Ishikawa (cell line): ENCODE data around the gene PER3.

Experiments
- CEBPB ChIP-seq: IDR thresholded peaks from 2 replicates; pipeline ENCODE4 v1.6.1; 2012
- CREB1 ChIP-seq: IDR thresholded peaks from 2 replicates; pipeline ENCODE4 v1.6.1; 2012; ENCODE audit warnings: low read depth
- EGR1 ChIP-seq: IDR thresholded peaks from 2 replicates; pipeline ENCODE4 v1.6.1; 2012
- EP300 ChIP-seq: IDR thresholded peaks from 2 replicates; pipeline ENCODE4 v1.6.1; 2012; ENCODE audit warnings: borderline replicate concordance
- FOXM1 ChIP-seq: IDR thresholded peaks from 2 replicates; pipeline ENCODE4 v1.6.1; 2012; ENCODE audit warnings: low read depth, borderline replicate concordance
- MAX ChIP-seq: IDR thresholded peaks from 2 replicates; pipeline ENCODE4 v1.6.1; 2012
- NFIC ChIP-seq: IDR thresholded peaks from 2 replicates; pipeline ENCODE4 v1.6.1; 2012
- RAD21 ChIP-seq: IDR thresholded peaks from 2 replicates; pipeline ENCODE4 v1.6.1; 2012; ENCODE audit warnings: low read depth
- REST ChIP-seq: IDR thresholded peaks from 2 replicates; pipeline ENCODE4 v1.6.1; 2012; ENCODE audit warnings: low read depth, mild to moderate bottlenecking
- TAF1 ChIP-seq: IDR thresholded peaks from 2 replicates; pipeline ENCODE4 v1.6.1; 2012; ENCODE audit warnings: low read depth, mild to moderate bottlenecking
- TCF12 ChIP-seq: IDR thresholded peaks from 2 replicates; pipeline ENCODE4 v1.6.1; 2012; ENCODE audit warnings: low read depth
- TEAD4 ChIP-seq: IDR thresholded peaks from 2 replicates; pipeline ENCODE4 v1.6.1; 2012
- USF1 ChIP-seq: IDR thresholded peaks from 2 replicates; pipeline ENCODE4 v1.6.1; 2012
- YY1 ChIP-seq: IDR thresholded peaks from 2 replicates; pipeline ENCODE4 v1.6.1; 2012; ENCODE audit warnings: low read depth
- ZBTB7A ChIP-seq: IDR thresholded peaks from 2 replicates; pipeline ENCODE4 v1.6.1; 2012; ENCODE audit warnings: low read depth

PER3 gene

GRCh38 chr1:7754234-7754633 lies 29.9 kb upstream of the PER3 start:
- TF ChIP-seq ZBTB7A (no peak), CEBPB (no peak), NFIC (no peak), YY1 (no peak), CREB1 (no peak), EGR1 (no peak), TEAD4 (no peak), TCF12 (no peak), EP300 (no peak), RAD21 (no peak), TAF1 (no peak)

- no peak for TF ChIP-seq MAX
- TF ChIP-seq USF1: no peak
- TF ChIP-seq YY1: no peak
- TF ChIP-seq NFIC: no peak
- no peak for TF ChIP-seq TEAD4
- no peak for TF ChIP-seq CREB1
- no peak for TF ChIP-seq FOXM1
- no peak for TF ChIP-seq CEBPB
These were observed 28.6 kb upstream of the PER3 start for GRCh38 chr1:7755448-7755847.

- no peak for TF ChIP-seq USF1
- no peak for TF ChIP-seq TEAD4
- no peak for TF ChIP-seq MAX
- no peak for TF ChIP-seq REST
- TF ChIP-seq YY1: no peak
- TF ChIP-seq EP300: no peak
- TF ChIP-seq CEBPB: no peak
- TF ChIP-seq TCF12: no peak
- no peak for TF ChIP-seq FOXM1
- TF ChIP-seq NFIC: no peak
- TF ChIP-seq TAF1: no peak
These were observed 23.8 kb upstream of the PER3 start for GRCh38 chr1:7760245-7760644.

GRCh38 chr1:7761103-7761502 lies 23.0 kb upstream of the PER3 start:
- TF ChIP-seq EGR1: no peak
- TF ChIP-seq REST: no peak
- no peak for TF ChIP-seq TEAD4
- no peak for TF ChIP-seq USF1
- no peak for TF ChIP-seq CEBPB
- TF ChIP-seq FOXM1: no peak
- TF ChIP-seq ZBTB7A: no peak

GRCh38 chr1:7767176-7767575 lies 16.9 kb upstream of the PER3 start:
- TF ChIP-seq TEAD4: no peak
- no peak for TF ChIP-seq YY1
- no peak for TF ChIP-seq USF1
- no peak for TF ChIP-seq CEBPB
- no peak for TF ChIP-seq TAF1

- no peak for TF ChIP-seq USF1
- no peak for TF ChIP-seq EGR1
- TF ChIP-seq CEBPB: no peak
- no peak for TF ChIP-seq NFIC
- TF ChIP-seq TAF1: no peak
- TF ChIP-seq YY1: no peak
- no peak for TF ChIP-seq ZBTB7A
- TF ChIP-seq MAX: no peak
- TF ChIP-seq EP300: no peak
- no peak for TF ChIP-seq CREB1
- TF ChIP-seq REST: no peak
- TF ChIP-seq RAD21: no peak
- TF ChIP-seq FOXM1: no peak
- TF ChIP-seq TEAD4: no peak
- no peak for TF ChIP-seq TCF12
These were observed 15.5 kb upstream of the PER3 start for GRCh38 chr1:7768583-7768982.
